T-helper 2 cell treated with Interferon-gamma antibody and Interleukin-4, amounts not matched to agents 5 μg/mL and 100 μg/mL, for 36 hours (primary cell): Measurements from ENCODE around the gene CDS2.

Experiments
- DNase-seq: peaks from one replicate; pipeline ENCODE4 v3.0.0; 2021; ENCODE audit warnings: low spot score
- H3K27ac Mint-ChIP-seq: one replicate; pipeline ENCODE4 v1.8.0; 2021; ENCODE audit warnings: mild to moderate bottlenecking, mixed read lengths
- H3K27me3 Mint-ChIP-seq: one replicate; pipeline ENCODE4 v1.8.0; 2021; ENCODE audit warnings: low read depth, mixed read lengths
- H3K36me3 Mint-ChIP-seq: one replicate; pipeline ENCODE4 v1.8.0; 2021; ENCODE audit warnings: low read depth, mixed read lengths
- H3K4me1 Mint-ChIP-seq: one replicate; pipeline ENCODE4 v1.8.0; 2021; ENCODE audit warnings: low read depth, mixed read lengths
- H3K4me3 Mint-ChIP-seq: one replicate; pipeline ENCODE4 v1.8.0; 2022; ENCODE audit warnings: mild to moderate bottlenecking, moderate library complexity, mixed read lengths
- H3K9me3 Mint-ChIP-seq: one replicate; pipeline ENCODE4 v1.8.0; 2021; ENCODE audit warnings: mixed read lengths

Gene CDS2

DNA sequence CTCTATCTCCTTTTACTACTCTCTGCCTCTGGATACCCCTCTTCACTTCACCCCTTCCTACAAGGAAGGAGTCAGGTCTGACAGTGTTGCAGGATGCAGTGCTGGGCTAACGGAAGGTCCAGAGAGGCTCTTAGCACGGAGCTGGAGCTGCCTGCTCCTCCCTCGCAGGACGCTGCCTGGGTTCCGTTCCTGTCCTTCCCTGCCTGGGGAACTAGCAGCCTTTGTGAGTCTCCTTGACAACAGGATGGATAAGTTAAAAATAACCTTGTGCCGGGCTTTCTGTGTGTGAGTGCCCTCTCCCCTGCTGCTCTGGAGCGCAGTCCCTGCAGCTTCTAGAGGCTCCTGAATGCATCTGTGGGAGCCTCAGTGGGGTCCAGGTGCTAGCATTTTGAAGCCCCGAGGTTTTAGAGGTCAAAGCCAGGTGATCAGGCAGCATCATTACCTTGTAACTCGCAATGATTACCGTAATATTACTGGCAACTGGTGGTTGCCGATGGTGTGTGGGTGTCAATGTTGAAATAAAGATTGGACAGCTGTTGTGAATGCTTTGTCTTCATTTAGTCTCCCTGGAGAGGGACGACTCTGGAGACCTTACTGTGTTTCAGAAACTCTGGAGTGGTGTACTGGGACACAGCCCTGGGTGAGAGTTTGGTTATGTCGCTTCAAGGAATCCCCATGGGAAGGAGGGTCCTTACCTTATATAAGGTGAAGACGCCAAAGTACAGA lies 44.4 kb downstream of the CDS2 start:
- no peaks in the 10 kb centered on the region for H3K9me3 Mint-ChIP-seq
- no peak overlapping the region for H3K27ac Mint-ChIP-seq
- peaks cover 3% of the 10 kb centered on the region for H3K36me3 Mint-ChIP-seq
- no peak for DNase-seq
- H3K4me1 Mint-ChIP-seq = peaks cover 24% of the 10 kb centered on the region
- H3K4me3 Mint-ChIP-seq = no peak overlapping the region
- no peaks in the 10 kb centered on the region for H3K27me3 Mint-ChIP-seq

DNA sequence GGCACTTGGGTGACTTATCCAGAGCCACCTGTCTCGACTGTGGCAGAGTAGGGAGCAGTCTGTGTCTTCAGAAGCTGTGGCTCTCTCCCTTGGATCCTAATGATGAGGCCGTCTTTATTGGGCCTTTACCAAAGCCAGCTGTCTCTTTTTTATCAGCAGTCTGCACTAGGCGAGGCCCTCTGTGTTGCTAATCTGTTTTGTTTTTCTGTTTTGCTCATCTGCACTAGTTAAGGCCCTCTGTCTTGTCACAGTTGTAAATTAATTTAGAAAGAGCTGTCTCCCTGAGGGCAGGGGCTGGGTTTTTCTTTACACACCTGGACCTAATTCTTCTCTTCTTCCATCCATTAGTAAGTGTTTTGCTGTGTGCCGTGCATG lies 45.0 kb downstream of the CDS2 start:
- H3K27me3 Mint-ChIP-seq = no peaks in the 10 kb centered on the region
- peaks cover 9% of the 10 kb centered on the region for H3K36me3 Mint-ChIP-seq
- H3K4me1 Mint-ChIP-seq = peaks cover 20% of the 10 kb centered on the region
- no peak for DNase-seq
- H3K4me3 Mint-ChIP-seq = no peak overlapping the region
- no peaks in the 10 kb centered on the region for H3K9me3 Mint-ChIP-seq
- no peak overlapping the region for H3K27ac Mint-ChIP-seq

DNA sequence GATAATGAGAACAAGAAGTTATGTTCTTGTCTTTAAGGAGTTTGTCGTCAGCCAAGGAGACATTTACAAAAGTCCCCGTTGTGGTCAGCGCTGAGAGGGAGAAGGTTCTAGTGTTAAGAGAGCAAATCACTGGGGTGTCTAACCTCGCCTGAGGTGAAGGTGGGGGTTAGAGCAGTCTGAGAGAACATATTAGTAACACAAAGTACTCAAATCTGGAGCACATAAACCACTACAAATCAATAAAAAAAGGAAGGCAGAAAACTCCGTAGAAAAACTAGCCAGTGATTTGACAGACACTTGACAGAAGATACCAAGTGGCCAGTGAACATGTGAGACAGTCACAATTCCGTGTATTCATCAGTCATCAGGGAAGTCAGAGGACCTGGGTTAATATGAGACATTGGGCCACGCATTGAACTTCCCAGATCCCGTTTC lies 45.4 kb downstream of the CDS2 start:
- Mint-ChIP-seq H3K4me3 (no peak overlapping the region), H3K4me1 (peaks cover 19% of the 10 kb centered on the region), H3K9me3 (no peaks in the 10 kb centered on the region), H3K27me3 (no peaks in the 10 kb centered on the region), H3K27ac (no peak overlapping the region), H3K36me3 (peaks cover 11% of the 10 kb centered on the region)
- DNase-seq = no peak

DNA sequence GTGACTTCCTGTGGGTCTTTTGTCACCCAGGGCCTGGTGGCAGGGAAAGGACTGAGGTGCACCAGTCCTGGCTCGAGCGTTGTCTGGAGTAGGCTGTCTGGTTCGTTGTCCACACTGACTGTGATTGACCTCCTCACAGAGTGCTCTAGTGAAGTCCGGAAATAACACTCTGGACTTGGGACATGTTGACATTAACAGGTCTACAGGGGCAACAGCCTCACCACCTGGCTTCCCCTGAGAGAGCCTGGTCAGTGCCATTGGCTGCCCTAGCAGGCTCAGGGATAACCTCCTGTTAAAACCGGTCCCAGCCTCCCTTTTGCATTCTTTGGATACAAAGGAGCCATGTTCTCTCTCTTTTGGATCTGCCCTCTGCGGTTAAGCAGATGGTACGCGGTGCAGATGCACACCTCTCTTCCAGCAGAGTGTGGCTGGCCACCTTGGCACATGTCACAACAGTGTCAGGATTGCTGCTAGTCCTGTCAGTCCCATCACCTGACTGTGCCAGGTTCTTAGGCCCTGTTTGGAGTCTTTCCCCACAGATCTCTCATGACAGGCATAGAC lies 46.2 kb downstream of the CDS2 start:
- no peak for DNase-seq
- Mint-ChIP-seq H3K9me3 (no peaks in the 10 kb centered on the region), H3K4me1 (peaks cover 18% of the 10 kb centered on the region), H3K27ac (no peak overlapping the region), H3K36me3 (peaks cover 12% of the 10 kb centered on the region), H3K4me3 (no peak overlapping the region), H3K27me3 (no peaks in the 10 kb centered on the region)

DNA sequence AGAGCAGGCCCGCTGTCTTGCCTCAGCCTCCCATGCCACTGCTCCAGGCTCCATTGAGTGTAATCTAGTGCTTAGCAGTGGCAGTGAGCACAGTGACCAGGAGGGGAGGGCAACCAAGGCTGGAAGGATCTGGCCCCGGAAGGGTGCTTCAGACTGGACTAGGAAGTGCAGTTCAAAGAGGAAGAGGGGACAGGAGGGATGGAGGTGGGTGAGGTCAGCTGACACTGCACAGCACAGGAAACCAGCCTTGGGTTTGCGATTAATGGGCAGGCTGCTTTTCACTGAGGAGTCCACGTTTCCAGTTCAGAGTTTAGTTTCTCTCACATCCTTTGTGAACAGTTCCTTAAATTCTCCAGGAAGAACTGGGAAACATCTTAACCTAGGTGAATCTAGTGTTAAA lies 46.9 kb downstream of the CDS2 start:
- Mint-ChIP-seq H3K27ac (no peak overlapping the region), H3K4me3 (no peak overlapping the region), H3K36me3 (peaks cover 19% of the 10 kb centered on the region), H3K27me3 (no peaks in the 10 kb centered on the region), H3K9me3 (no peaks in the 10 kb centered on the region), H3K4me1 (peaks cover 16% of the 10 kb centered on the region)
- DNase-seq = no peak

DNA sequence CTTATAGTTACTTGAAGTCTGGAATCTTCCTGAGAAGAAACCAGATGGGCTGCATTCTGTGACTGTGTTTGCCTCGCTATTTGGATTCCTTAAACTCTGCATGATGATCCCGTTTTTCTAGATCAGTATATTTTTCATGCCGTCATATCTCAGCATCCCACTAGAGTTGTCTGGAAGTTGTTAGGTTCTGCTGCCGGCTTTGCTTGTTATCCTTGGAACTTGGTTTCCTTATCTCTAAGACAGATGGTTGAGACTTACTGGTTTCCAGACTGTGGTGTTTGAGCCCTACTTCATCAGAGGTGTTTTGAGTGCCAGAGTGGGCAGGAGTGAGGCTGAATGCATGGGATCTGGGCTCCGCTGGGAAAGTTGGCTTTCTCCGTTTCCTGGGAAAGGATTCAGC lies 50.3 kb downstream of the CDS2 start:
- no peak overlapping the region for H3K4me3 Mint-ChIP-seq
- H3K27ac Mint-ChIP-seq = no peak overlapping the region
- H3K36me3 Mint-ChIP-seq = peaks cover 23% of the 10 kb centered on the region
- H3K4me1 Mint-ChIP-seq = peaks cover 2% of the 10 kb centered on the region
- no peak for DNase-seq
- no peaks in the 10 kb centered on the region for H3K27me3 Mint-ChIP-seq
- no peaks in the 10 kb centered on the region for H3K9me3 Mint-ChIP-seq

DNA sequence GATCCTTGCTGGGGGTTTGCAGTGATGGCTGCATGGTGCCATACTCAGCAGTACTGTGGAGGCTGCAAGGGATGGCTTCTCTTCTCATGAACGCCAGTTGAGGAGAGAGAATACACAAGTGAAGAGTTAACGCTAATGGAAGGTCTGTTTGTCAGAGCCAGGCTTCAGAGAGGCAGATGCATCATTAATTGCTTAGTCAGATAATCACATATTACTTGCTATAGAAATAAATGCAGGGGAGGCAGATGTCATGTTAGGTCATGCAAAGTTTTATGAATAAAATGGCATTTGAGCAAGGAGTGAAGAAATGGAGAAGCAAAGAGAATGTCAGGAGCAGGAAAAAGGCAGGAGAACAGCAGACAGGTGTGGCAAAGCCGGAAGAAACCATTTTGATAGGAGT lies 51.2 kb downstream of the CDS2 start:
- Mint-ChIP-seq H3K4me3 (no peak overlapping the region), H3K36me3 (peaks cover 29% of the 10 kb centered on the region), H3K27ac (no peak overlapping the region), H3K4me1 (peaks cover 2% of the 10 kb centered on the region), H3K9me3 (no peaks in the 10 kb centered on the region), H3K27me3 (no peaks in the 10 kb centered on the region)
- DNase-seq = no peak

DNA sequence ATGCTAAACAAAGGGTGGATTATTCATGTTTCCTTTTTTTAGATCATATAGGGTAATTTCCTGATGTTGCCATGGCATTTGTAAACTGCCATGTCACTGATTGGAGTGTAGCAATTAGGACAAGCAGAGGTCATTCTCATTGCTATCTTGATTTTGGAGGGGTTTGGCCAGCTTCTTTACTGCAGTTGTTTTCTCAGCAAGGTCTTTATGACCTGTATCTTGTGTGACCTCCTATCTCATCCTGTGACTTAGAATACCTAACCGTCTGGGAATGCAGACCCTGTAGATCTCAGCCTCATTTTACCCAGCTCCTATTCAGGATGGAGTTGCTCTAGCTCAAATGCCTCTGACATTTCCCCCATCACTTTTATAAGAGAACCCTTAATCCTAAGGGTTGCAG lies 53.6 kb downstream of the CDS2 start:
- H3K27ac Mint-ChIP-seq = no peak overlapping the region
- no peak overlapping the region for H3K4me3 Mint-ChIP-seq
- H3K36me3 Mint-ChIP-seq = peaks cover 25% of the 10 kb centered on the region

DNA sequence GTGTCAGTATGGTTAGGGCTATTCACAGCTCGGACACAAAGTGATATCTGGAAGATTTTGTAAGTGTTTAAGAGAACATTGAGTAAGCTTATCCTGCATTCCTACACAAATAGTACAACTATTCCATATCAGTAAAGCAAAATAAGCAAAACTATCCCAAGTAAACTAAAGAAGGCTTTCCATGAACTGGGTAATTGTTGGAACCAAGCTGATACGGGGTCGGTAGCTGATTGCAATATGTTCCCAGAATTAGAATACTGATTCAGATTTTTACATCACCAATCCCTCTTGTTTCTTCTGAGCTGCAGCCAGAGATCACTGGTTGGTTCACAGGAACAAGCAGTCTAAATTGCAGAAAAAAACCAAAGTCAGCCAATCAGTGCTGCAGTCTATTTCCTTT lies 54.1 kb downstream of the CDS2 start:
- no peak overlapping the region for H3K27ac Mint-ChIP-seq
- H3K4me1 Mint-ChIP-seq = no peaks in the 10 kb centered on the region
- no peaks in the 10 kb centered on the region for H3K27me3 Mint-ChIP-seq
- DNase-seq = no peak
- H3K36me3 Mint-ChIP-seq = peaks cover 25% of the 10 kb centered on the region
- no peak overlapping the region for H3K4me3 Mint-ChIP-seq
- H3K9me3 Mint-ChIP-seq = no peaks in the 10 kb centered on the region

More for the DNA sequence above, 53.6 kb downstream of the CDS2 start:
- Mint-ChIP-seq H3K4me1 (no peaks in the 10 kb centered on the region), H3K9me3 (no peaks in the 10 kb centered on the region), H3K27me3 (no peaks in the 10 kb centered on the region)
- no peak for DNase-seq

DNA sequence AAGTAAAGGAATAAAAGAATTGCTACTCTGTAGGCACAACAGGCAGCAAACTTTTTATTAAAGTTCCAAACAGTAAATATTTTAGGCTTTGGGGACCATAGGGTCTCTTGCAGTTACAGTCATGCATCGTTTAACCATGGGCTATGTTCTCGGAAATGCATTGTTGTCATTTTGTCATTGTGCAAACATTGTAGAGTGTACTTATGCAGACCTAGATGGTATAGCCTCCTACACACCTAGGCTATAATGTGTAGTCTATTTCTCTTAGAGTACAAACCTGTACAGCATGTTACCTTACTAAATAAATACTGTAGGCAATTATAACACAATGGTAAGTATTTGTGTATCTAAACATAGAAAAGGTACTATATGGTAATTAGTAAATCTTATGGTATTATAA lies 54.7 kb downstream of the CDS2 start:
- no peak overlapping the region for H3K27ac Mint-ChIP-seq
- DNase-seq = no peak
- H3K4me1 Mint-ChIP-seq = no peaks in the 10 kb centered on the region
- H3K4me3 Mint-ChIP-seq = no peak overlapping the region
- no peaks in the 10 kb centered on the region for H3K27me3 Mint-ChIP-seq
- H3K36me3 Mint-ChIP-seq = peaks cover 23% of the 10 kb centered on the region
- H3K9me3 Mint-ChIP-seq = no peaks in the 10 kb centered on the region

DNA sequence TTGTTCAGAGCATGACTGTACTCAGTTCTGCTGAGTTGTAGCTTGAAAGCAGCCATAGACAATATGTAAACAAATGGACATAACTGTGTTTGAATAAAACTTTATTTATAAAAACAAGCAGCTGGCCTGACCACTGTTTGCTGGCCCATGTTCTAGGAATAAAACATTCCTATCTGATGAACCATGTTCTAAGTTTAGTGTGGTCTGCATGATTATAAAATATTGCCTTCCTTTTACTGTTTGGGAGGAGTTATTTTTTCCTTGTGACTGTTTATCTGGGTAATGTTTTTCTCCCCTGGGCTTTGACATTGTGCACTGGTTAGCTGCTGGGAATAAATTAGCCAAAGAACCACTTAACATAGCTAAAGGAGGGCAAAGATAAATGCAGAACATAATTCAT lies 55.1 kb downstream of the CDS2 start:
- Mint-ChIP-seq H3K4me1 (no peaks in the 10 kb centered on the region), H3K4me3 (no peak overlapping the region), H3K27ac (no peak overlapping the region), H3K9me3 (no peaks in the 10 kb centered on the region), H3K36me3 (peaks cover 23% of the 10 kb centered on the region), H3K27me3 (no peaks in the 10 kb centered on the region)
- DNase-seq = no peak

DNA sequence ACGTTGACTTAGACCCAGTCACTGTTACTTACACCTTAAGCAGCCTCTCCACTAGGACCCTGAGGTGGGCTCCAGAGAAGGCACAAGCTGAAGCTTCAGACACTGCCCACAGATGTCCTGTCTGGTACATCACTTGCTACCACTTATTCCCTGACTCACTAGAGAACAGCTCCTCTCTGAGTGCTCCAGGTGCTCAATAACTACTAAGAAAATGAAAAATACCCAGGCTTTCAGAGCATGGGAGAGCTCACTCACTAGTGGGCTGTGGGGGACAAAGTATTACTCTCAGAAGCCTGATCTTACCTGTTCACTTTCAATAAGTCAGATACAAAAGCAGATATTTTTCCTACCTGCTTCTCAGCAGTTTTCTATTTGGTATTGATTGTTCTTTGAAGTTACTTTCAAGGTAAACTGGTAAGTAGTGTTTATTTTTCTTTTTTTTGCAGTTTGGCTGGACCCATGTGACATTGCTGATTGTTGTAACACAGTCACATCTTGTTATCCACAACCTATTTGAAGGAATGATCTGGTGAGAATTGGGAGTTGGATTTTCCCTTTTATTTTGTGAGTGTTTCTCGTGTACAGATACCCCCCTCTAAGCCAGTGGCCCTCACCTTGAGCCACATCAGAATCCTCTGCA lies 55.9 kb downstream of the CDS2 start:
- Mint-ChIP-seq H3K27ac (no peak overlapping the region), H3K27me3 (no peaks in the 10 kb centered on the region), H3K4me1 (no peaks in the 10 kb centered on the region), H3K4me3 (no peak overlapping the region), H3K36me3 (peaks cover 21% of the 10 kb centered on the region), H3K9me3 (no peaks in the 10 kb centered on the region)
- no peak for DNase-seq

DNA sequence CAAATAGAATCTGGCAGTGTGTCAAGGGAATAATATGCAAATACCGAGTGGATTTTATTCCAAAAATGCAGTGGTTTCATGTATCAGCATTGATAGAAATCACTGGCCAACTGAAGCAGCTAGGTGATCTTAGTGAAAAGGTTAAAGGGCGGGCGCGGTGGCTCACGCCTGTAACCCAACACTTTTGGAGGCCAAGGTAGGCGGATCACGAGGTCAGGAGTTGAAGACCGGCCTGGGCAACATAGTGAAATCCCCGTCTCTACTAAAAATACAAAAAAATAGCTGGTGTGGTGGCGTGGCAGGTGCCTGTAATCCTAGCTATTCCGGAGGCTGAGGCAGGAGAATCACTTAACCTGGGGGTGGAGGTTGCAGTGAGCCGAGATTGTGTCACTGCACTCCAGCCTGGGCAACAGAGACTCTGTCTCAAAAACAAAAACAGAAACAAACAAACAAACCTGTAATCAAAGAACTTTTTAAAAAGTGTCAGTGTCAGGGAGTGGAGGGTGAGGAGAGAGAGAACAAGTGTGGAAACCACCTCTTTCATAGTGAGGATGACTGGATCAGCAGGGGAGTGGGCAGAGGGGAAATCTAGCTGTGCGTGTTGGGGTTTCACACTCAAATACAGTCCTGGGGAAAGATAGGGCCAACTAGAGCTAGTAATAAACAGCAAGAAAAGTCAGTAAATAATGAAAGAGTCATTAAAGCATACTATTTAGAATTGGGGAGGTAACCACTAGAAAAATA lies 57.1 kb downstream of the CDS2 start:
- DNase-seq = no peak
- Mint-ChIP-seq H3K27me3 (no peaks in the 10 kb centered on the region), H3K4me1 (no peaks in the 10 kb centered on the region), H3K27ac (no peak overlapping the region), H3K36me3 (peaks cover 17% of the 10 kb centered on the region), H3K4me3 (no peak overlapping the region), H3K9me3 (no peaks in the 10 kb centered on the region)

DNA sequence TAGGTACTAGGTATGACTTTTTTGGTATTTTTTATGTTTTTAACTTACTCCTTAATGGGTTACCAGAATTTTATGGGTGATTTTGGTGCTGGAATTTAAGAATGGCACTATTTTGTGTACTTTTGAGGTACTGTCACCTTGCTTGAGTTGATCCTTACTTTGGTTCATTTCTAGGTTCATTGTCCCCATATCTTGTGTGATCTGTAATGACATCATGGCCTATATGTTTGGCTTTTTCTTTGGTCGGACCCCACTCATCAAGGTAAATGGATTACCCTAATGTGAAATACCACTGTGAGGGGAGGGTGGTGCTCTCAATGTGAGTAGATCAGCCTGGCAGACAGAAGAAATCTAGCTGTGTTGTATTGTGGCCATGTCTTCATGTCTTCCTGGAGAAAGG lies 57.9 kb downstream of the CDS2 start:
- H3K36me3 Mint-ChIP-seq = peaks cover 18% of the 10 kb centered on the region
- H3K27me3 Mint-ChIP-seq = no peaks in the 10 kb centered on the region
- H3K4me1 Mint-ChIP-seq = no peaks in the 10 kb centered on the region
- no peak for DNase-seq
- H3K4me3 Mint-ChIP-seq = no peak overlapping the region
- no peaks in the 10 kb centered on the region for H3K9me3 Mint-ChIP-seq
- H3K27ac Mint-ChIP-seq = no peak overlapping the region
